Skeletal muscle satellite cell (primary cell): ENCODE measurements around the gene MAML3.
"Not testable (repeated sequence)": the region's sequence is repeated elsewhere in the genome, so short reads cannot be mapped to it uniquely, and the experiment has no call there.

Source experiments
- H3K27me3 ChIP-seq: 2 replicates; pipeline ENCODE4 v1.7.0; 2013; ENCODE audit warnings: low read length; ENCODE audit not compliant: control insufficient read depth, insufficient read depth
- H3K36me3 ChIP-seq: 2 replicates; pipeline ENCODE4 v1.7.0; 2013; ENCODE audit warnings: mild to moderate bottlenecking, control low read depth, low read length; ENCODE audit not compliant: insufficient read depth
- H3K4me1 ChIP-seq: 2 replicates; pipeline ENCODE4 v1.7.0; 2013; ENCODE audit warnings: low read length; ENCODE audit not compliant: control insufficient read depth, insufficient read depth
- H3K4me2 ChIP-seq: 2 replicates; pipeline ENCODE4 v1.7.0; 2013; ENCODE audit warnings: mild to moderate bottlenecking, low read length
- H3K4me3 ChIP-seq: 2 replicates; pipeline ENCODE4 v1.7.0; 2013; ENCODE audit warnings: low read length
- H3K9ac ChIP-seq: 2 replicates; pipeline ENCODE4 v1.7.0; 2013; ENCODE audit warnings: mild to moderate bottlenecking, low read depth, low read length, moderate library complexity
- H3K9me3 ChIP-seq: replicated peaks from 2 replicates; pipeline ENCODE4 v1.7.0; 2013; ENCODE audit warnings: mild to moderate bottlenecking, control low read depth, low read length

Gene MAML3

DNA sequence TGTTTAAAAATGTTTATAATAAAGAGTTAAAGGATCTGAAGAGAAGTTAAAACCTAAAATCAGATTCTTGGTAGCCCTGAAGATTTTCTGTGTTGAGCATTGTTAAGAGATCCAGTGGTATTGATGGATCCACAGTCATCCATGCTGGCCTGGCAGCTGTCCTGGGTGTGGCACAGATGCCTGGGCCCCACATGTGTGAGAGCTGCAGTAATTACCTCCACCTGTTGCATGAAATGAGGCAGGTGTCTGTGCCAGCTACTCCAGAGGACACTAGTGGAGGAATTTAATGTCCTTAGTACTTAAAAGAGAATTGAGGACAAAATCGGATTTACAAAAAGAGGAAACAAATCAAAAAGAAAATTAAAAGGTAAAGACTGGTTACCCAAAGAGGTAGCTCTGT is 444.3 kb downstream of the MAML3 start:
- H3K9me3 ChIP-seq: no peaks in the 10 kb centered on the region
- H3K4me1 ChIP-seq: no peaks in the 10 kb centered on the region
- no peaks in the 10 kb centered on the region for H3K27me3 ChIP-seq
- H3K36me3 ChIP-seq: no peaks in the 10 kb centered on the region
- no peak overlapping the region for H3K4me3 ChIP-seq
- no peak overlapping the region for H3K9ac ChIP-seq
- no peak overlapping the region for H3K4me2 ChIP-seq

GRCh38 chr4:139704915-139705485 is 449.0 kb downstream of the MAML3 start:
- H3K36me3 ChIP-seq: peaks cover 5% of the 10 kb centered on the region

GRCh38 chr4:139700568-139700967 is 453.4 kb downstream of the MAML3 start:
- Histone ChIP-seq H3K27me3 (no peaks in the 10 kb centered on the region), H3K4me3 (no peak overlapping the region), H3K4me2 (no peak overlapping the region), H3K4me1 (no peaks in the 10 kb centered on the region), H3K36me3 (peaks cover 5% of the 10 kb centered on the region), H3K9ac (no peak overlapping the region), H3K9me3 (no peaks in the 10 kb centered on the region)

More at GRCh38 chr4:139704915-139705485, 449.0 kb downstream of the MAML3 start:
- H3K9ac ChIP-seq: no peak overlapping the region
- no peaks in the 10 kb centered on the region for H3K4me1 ChIP-seq
- H3K4me3 ChIP-seq: no peak overlapping the region
- H3K27me3 ChIP-seq: no peaks in the 10 kb centered on the region
- H3K4me2 ChIP-seq: no peak overlapping the region
- H3K9me3 ChIP-seq: no peaks in the 10 kb centered on the region

- H3K9me3 ChIP-seq, H3K4me3 ChIP-seq, H3K36me3 ChIP-seq, H3K4me1 ChIP-seq, H3K27me3 ChIP-seq, H3K4me2 ChIP-seq, H3K9ac ChIP-seq: not testable (repeated sequence)
These were observed 455.6 kb downstream of the MAML3 start for GRCh38 chr4:139698167-139698925.

- Histone ChIP-seq H3K4me2 (no peak overlapping the region), H3K9me3 (no peaks in the 10 kb centered on the region), H3K4me1 (no peaks in the 10 kb centered on the region), H3K27me3 (no peaks in the 10 kb centered on the region), H3K4me3 (no peak overlapping the region), H3K9ac (no peak overlapping the region), H3K36me3 (no peaks in the 10 kb centered on the region)
These were observed 457.5 kb downstream of the MAML3 start for GRCh38 chr4:139696491-139696890.

- no peaks in the 10 kb centered on the region for H3K9me3 ChIP-seq
- H3K4me3 ChIP-seq: no peak overlapping the region
- no peaks in the 10 kb centered on the region for H3K27me3 ChIP-seq
- H3K36me3 ChIP-seq: no peaks in the 10 kb centered on the region
- no peak overlapping the region for H3K4me2 ChIP-seq
- no peak overlapping the region for H3K9ac ChIP-seq
- no peaks in the 10 kb centered on the region for H3K4me1 ChIP-seq
These were observed 459.4 kb downstream of the MAML3 start for GRCh38 chr4:139694522-139695107.

GRCh38 chr4:139692309-139693012 is 461.5 kb downstream of the MAML3 start:
- no peak overlapping the region for H3K4me3 ChIP-seq
- no peaks in the 10 kb centered on the region for H3K27me3 ChIP-seq
- no peaks in the 10 kb centered on the region for H3K4me1 ChIP-seq
- no peaks in the 10 kb centered on the region for H3K36me3 ChIP-seq
- H3K9me3 ChIP-seq: no peaks in the 10 kb centered on the region
- H3K9ac ChIP-seq: no peak overlapping the region
- no peak overlapping the region for H3K4me2 ChIP-seq

DNA sequence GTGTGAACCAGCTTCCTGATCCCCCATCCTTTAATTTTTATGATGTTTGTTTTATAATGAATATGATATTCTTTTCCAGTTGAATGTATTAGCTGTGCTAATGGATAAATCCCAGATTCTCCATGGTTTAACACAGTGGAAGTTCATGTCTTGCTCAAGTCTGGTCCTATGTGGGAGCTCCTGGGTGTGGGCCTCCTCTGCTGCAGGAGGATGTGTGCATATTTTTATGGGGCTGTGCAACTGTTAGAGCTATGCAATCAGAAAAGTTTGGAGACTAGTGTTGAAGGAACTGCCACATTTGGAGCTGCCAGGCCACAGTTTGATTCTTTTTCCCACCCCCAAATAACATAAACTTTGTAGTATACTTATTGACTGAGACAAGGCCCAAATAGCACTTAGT is 463.6 kb downstream of the MAML3 start:
- H3K4me2 ChIP-seq: no peak overlapping the region
- no peak overlapping the region for H3K9ac ChIP-seq
- H3K36me3 ChIP-seq: no peaks in the 10 kb centered on the region
- no peaks in the 10 kb centered on the region for H3K27me3 ChIP-seq
- no peaks in the 10 kb centered on the region for H3K9me3 ChIP-seq
- no peaks in the 10 kb centered on the region for H3K4me1 ChIP-seq
- H3K4me3 ChIP-seq: no peak overlapping the region

DNA sequence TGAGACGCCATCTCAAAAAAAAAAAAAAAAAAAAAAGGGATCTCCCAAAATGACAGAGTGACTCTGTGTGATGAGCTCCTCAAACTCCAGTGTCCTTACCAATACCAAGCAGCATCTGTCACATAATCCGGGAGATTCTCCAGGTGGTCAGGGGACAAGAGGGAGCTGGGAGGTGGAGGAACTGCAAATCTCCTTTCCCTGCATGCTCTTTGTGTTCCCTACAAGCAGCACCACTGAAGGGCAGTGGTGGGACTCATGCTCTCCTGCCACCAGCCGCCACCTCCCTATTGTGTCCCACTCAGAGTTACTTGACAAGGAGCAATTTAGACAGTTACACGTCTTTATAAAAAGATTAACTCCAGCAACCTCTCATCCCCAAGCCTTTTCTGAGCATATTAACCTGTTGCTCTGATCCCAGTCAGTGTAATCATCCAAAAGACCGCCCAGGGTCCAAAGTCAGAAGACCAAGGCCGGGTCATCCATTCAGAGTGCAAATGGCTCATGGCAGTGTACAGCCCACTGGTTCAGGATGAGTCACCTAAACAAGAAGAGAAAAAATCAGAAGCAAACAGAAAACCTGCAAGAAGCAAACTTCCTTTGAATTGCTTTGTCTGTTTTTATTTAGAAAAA is 464.8 kb downstream of the MAML3 start:
- no peaks in the 10 kb centered on the region for H3K4me1 ChIP-seq
- H3K9ac ChIP-seq: no peak overlapping the region
- no peaks in the 10 kb centered on the region for H3K9me3 ChIP-seq
- H3K36me3 ChIP-seq: no peaks in the 10 kb centered on the region
- H3K4me2 ChIP-seq: no peak overlapping the region
- no peaks in the 10 kb centered on the region for H3K27me3 ChIP-seq
- H3K4me3 ChIP-seq: no peak overlapping the region

DNA sequence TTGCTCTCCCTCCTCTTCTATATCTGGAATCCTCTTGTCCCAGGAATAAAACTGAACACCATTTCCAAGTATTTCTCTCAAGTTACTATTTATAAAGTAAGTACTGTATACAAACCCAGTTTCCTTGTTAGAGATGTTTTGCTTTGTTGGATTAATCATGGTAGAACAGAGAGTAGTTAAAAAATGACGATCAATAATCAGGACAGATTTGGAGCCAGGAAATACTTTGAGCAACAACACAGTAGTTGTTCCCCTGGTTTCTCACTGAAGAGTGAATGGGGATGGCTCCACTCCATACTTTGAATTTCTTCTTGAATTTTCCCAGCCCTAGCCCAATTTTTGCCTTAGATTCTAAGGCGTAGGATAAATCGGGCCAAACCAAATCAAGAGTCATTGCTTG is 467.0 kb downstream of the MAML3 start:
- Histone ChIP-seq H3K4me2 (no peak overlapping the region), H3K4me1 (no peaks in the 10 kb centered on the region), H3K27me3 (no peaks in the 10 kb centered on the region), H3K9me3 (no peaks in the 10 kb centered on the region), H3K9ac (no peak overlapping the region), H3K36me3 (no peaks in the 10 kb centered on the region), H3K4me3 (no peak overlapping the region)

DNA sequence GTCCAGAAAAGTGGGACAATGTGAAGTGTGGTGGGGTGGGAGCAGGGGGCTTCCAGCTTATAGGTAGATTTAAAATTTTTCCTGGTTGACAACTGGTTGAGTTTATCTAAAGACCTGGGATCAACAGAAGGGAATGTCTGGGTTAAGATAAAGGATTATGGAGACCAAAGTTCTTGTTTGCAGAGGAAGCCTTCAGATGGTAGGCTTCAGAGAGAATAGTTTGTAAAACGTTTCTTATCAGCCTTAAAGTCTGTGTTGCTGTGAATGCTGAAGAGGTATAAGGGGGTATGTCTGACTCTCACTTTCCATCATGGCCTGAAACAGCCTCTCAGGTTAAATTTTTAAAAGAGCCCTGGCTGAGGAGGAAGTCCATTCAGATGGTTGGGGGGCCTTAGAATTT is 467.9 kb downstream of the MAML3 start:
- H3K4me2 ChIP-seq: no peak overlapping the region

More for the DNA sequence above, 467.9 kb downstream of the MAML3 start:
- Histone ChIP-seq H3K9ac (no peak overlapping the region), H3K27me3 (no peaks in the 10 kb centered on the region), H3K4me1 (no peaks in the 10 kb centered on the region), H3K4me3 (no peak overlapping the region), H3K36me3 (no peaks in the 10 kb centered on the region), H3K9me3 (no peaks in the 10 kb centered on the region)
